GM12878 (cell line): ENCODE measurements around the gene RGMB. TPM values are rescaled to one million over a fixed set of nuclear protein-coding genes. Genes with fewer than 3 reads are reported as not detected.

Source experiments
- ATAC-seq: fragments of 200-7000 bp; cut with Tn5 transposase; 3 replicates; pipeline ENCODE4 v1.9.1; 2020; ENCODE audit warnings: mild to moderate bottlenecking, moderate library complexity
- BruUV-seq: library from RNA; stranded (reverse); fragments of 400-500 nt; replicated peaks from 2 replicates; lab custom pipeline; 2021; lab: Mats Ljungman, UMichigan
- CTCF ChIA-PET: fragments of 300-600 bp; sonication (Branson Sonifier 250); formaldehyde crosslinking; extraction: SDS; loops from one replicate; lab custom pipeline; 2021; ENCODE audit warnings: inconsistent platforms; lab: Yijun Ruan, JAX
- POLR2A ChIA-PET: fragments of 350-600 bp; formaldehyde crosslinking; extraction: SDS; loops from one replicate; lab custom pipeline; 2021; ENCODE audit warnings: inconsistent platforms; lab: Charles Lee
- RAD21 ChIA-PET: fragments of 300-600 bp; sonication (Branson Sonifier 250); formaldehyde crosslinking; loops from one replicate; lab custom pipeline; 2023; ENCODE audit warnings: antibody characterized with exemption; ENCODE audit not compliant: unreplicated experiment; lab: Charles Lee
- SMC1A ChIA-PET: fragments of 300-600 bp; sonication (Branson Sonifier 250); formaldehyde crosslinking; loops from one replicate; lab custom pipeline; 2023; ENCODE audit not compliant: unreplicated experiment, uncharacterized antibody; lab: Charles Lee
- DNase-seq: peaks from one replicate; pipeline ENCODE4 v3.0.0-alpha.2; 2011; ENCODE audit warnings: low read depth, low spot score
- FAIRE-seq: peaks from 3 replicates; lab custom pipeline; 2011; peaks lifted over from hg19 to GRCh38; lab: Jason Lieb, UNC
- H2AFZ ChIP-seq: 2 replicates; pipeline ENCODE4 v1.6.0; 2011; ENCODE audit warnings: low read depth, low read length, control low read depth; ENCODE audit not compliant: control insufficient read depth
- H3K27ac ChIP-seq: 2 replicates; pipeline ENCODE4 v1.5.1; 2011; ENCODE audit warnings: control low read depth; ENCODE audit not compliant: control insufficient read depth, insufficient read depth
- H3K27me3 ChIP-seq, 2 experiments: replicated peaks in 1 of 2; 2 replicates each; pipeline versions ENCODE4 v1.6.0 to v1.6.1; 2011; ENCODE audit warnings: low read length in 1 of 2; ENCODE audit not compliant: control insufficient read depth in 2 of 2, insufficient read depth in 2 of 2
- H3K36me3 ChIP-seq, 2 experiments: 2 replicates each; pipeline ENCODE4 v1.5.1; 2011; ENCODE audit warnings: low read length in 1 of 2; ENCODE audit not compliant: control insufficient read depth in 2 of 2, insufficient read depth in 2 of 2
- H3K4me1 ChIP-seq: 2 replicates; pipeline ENCODE4 v1.6.1; 2011; ENCODE audit warnings: mild to moderate bottlenecking, low read length, moderate library complexity, mixed read lengths; ENCODE audit not compliant: control insufficient read depth, insufficient read depth
- H3K4me2 ChIP-seq: 2 replicates; pipeline ENCODE4 v1.6.0; 2011; ENCODE audit warnings: control low read depth; ENCODE audit not compliant: control insufficient read depth, insufficient read depth
- H3K4me3 ChIP-seq: fragments of 200-600 bp; sonication (generic); 2 replicates; pipeline ENCODE4 v1.5.1; 2016
- H3K79me2 ChIP-seq: 2 replicates; pipeline ENCODE4 v1.6.0; 2011; ENCODE audit warnings: low read length; ENCODE audit not compliant: control insufficient read depth, insufficient read depth
- H3K9ac ChIP-seq: 2 replicates; pipeline ENCODE4 v1.8.0; 2011; ENCODE audit warnings: low read length, control low read depth, mixed read lengths; ENCODE audit not compliant: control insufficient read depth, insufficient read depth
- H3K9me3 ChIP-seq: replicated peaks from 3 replicates; pipeline ENCODE4 v1.5.1; 2011; ENCODE audit warnings: mild to moderate bottlenecking, low read length; ENCODE audit not compliant: control insufficient read depth, insufficient read depth
- H4K20me1 ChIP-seq: 2 replicates; pipeline ENCODE4 v1.6.0; 2011; ENCODE audit not compliant: control insufficient read depth, insufficient read depth
- BCLAF1 ChIP-seq: fragments of 450-650 bp; IDR thresholded peaks from 2 replicates; pipeline ENCODE4 v1.6.1; 2017; ENCODE audit warnings: antibody characterized with exemption, mild to moderate bottlenecking, moderate library complexity
- BMI1 ChIP-seq: fragments of 450-650 bp; IDR thresholded peaks from 2 replicates; pipeline ENCODE4 v1.6.1; 2016; ENCODE audit warnings: mild to moderate bottlenecking, moderate library complexity, borderline replicate concordance
- EGR1 ChIP-seq, 2 experiments: IDR thresholded peaks; 1 replicate in 1 of 2; 2 replicates in 1 of 2; pipeline ENCODE4 v1.6.1; 2011 to 2012; ENCODE audit warnings: low read depth in 2 of 2, low read length in 2 of 2, borderline replicate concordance in 1 of 2, mild to moderate bottlenecking in 1 of 2, moderate library complexity in 1 of 2
- HDGF ChIP-seq: fragments of 450-650 bp; IDR thresholded peaks from 2 replicates; pipeline ENCODE4 v1.6.1; 2016; ENCODE audit warnings: antibody characterized with exemption
- IRF4 ChIP-seq: IDR thresholded peaks from 2 replicates; pipeline ENCODE4 v1.6.1; 2011; ENCODE audit warnings: low read depth, low read length
- JUNB ChIP-seq: IDR thresholded peaks from 2 replicates; pipeline ENCODE4 v1.6.1; 2016; ENCODE audit warnings: antibody characterized with exemption, mild to moderate bottlenecking
- NR2C2 ChIP-seq: IDR thresholded peaks from 2 replicates; pipeline ENCODE4 v1.6.1; 2011; ENCODE audit warnings: borderline replicate concordance, low read depth; ENCODE audit not compliant: control insufficient read depth, insufficient read length
- POLR2A ChIP-seq: IDR thresholded peaks from 2 replicates; pipeline ENCODE4 v1.6.1; 2011; ENCODE audit warnings: low read depth, mild to moderate bottlenecking, low read length
- POU2F2 ChIP-seq: IDR thresholded peaks from 3 replicates; pipeline ENCODE4 v1.6.1; 2011; ENCODE audit warnings: low read depth, mild to moderate bottlenecking, low read length, borderline replicate concordance
- RAD21 ChIP-seq: IDR thresholded peaks from 2 replicates; pipeline ENCODE4 v1.6.1; 2011; ENCODE audit warnings: mild to moderate bottlenecking, low read depth, low read length, moderate library complexity; ENCODE audit not compliant: insufficient read depth
- RELA ChIP-seq: fragments of 450-650 bp; IDR thresholded peaks from 2 replicates; pipeline ENCODE4 v1.8.0; 2014; ENCODE audit warnings: borderline replicate concordance; ENCODE audit not compliant: partially characterized antibody
- ZBTB33 ChIP-seq: fragments of 450-650 bp; IDR thresholded peaks from 2 replicates; pipeline ENCODE4 v1.6.1; 2017; ENCODE audit warnings: mild to moderate bottlenecking
- ZNF24 ChIP-seq: fragments of 450-650 bp; IDR thresholded peaks from 2 replicates; pipeline ENCODE4 v1.6.1; 2017; ENCODE audit warnings: antibody characterized with exemption, mild to moderate bottlenecking
- ZNF384 ChIP-seq: IDR thresholded peaks from 2 replicates; pipeline ENCODE4 v1.6.1; 2012; ENCODE audit warnings: low read depth, mild to moderate bottlenecking, low read length, improper control_type of control experiment, borderline replicate concordance
- ZNF592 ChIP-seq: fragments of 450-650 bp; IDR thresholded peaks from 2 replicates; pipeline ENCODE4 v1.6.1; 2017; ENCODE audit warnings: mild to moderate bottlenecking, moderate library complexity
- WGBS: methylation state at CpG from one replicate; pipeline ENCODE4 v1.1.6; 2016; ENCODE audit warnings: low lambda C conversion rate; ENCODE audit not compliant: insufficient replicate concordance, insufficient coverage; ENCODE audit errors: missing lambda C conversion rate; 5-methylcytosine and 5-hydroxymethylcytosine counted together
- in situ Hi-C: fragments of 300-500 bp; cut with MboI; formaldehyde crosslinking; loops from 9 replicates; pipeline ENCODE4 v1.14.3; 2018; ENCODE audit warnings: mixed read lengths
- intact Hi-C: fragments of 100-400 bp; cut with micrococcal nuclease; formaldehyde crosslinking; loops from one replicate; pipeline ENCODE4 v1.14.2; 2022; ENCODE audit not compliant: unreplicated experiment
- polyA plus RNA-seq, 11 experiments: library from polyadenylated mRNA; depleted of rRNA in 4 of 11; unstranded in 6 of 11; stranded (reverse) in 5 of 11; fragments of >200 nt; fragmentation: Nextera tagmentation in 4 of 11; fragmentation: Illumina TruSeq in 1 of 11; extraction: Ambion mirVana in 4 of 11; extraction: Trizol in 1 of 11; gene quantifications; 1 replicate in 1 of 11; 2 replicates in 10 of 11; pipeline versions ENCODE4 v1.2.1 to v1.2.3, GENCODE V29; 2011 to 2016; ENCODE audit warnings: inconsistent platforms in 2 of 11, missing spikeins in 2 of 11, low read depth in 1 of 11
- total RNA-seq, 4 experiments: library from RNA; depleted of rRNA in 3 of 4; stranded (reverse); fragments of >200 nt in 3 of 4; fragmentation: Illumina TruSeq in 1 of 4; extraction: Trizol in 1 of 4; gene quantifications; 2 replicates each; pipeline versions ENCODE4 v1.2.1 to v1.2.3, GENCODE V29; 2013 to 2021

The RGMB gene
- total and polyA plus RNA-seq, 10 of the 15 experiments (the other 5 are each of a cell fraction or from before 2014, with no cell fraction given), result 1.3 to 15.3 (median 7.4) TPM

- SMC1A ChIA-PET, result no interaction called here
- RAD21 ChIA-PET, result no interaction called here
- FAIRE-seq (no peak), ATAC-seq (no peak), DNase-seq (no peak)
- in situ Hi-C loops, result no loop called here
- Histone ChIP-seq H4K20me1 (no peaks in the 10 kb centered on the region), H3K36me3 (no peaks in the 10 kb centered on the region), H3K4me1 (no peaks in the 10 kb centered on the region), H3K9me3 (no peaks in the 10 kb centered on the region), H3K27me3 (peaks cover 3 to 12% of the 10 kb centered on the region in 2 experiments; a peak in 3 of 4 replicates), H3K27ac (no peak overlapping the region), H3K4me2 (no peak overlapping the region), H3K9ac (no peak overlapping the region), H2AFZ (no peak overlapping the region), H3K4me3 (no peak overlapping the region), H3K79me2 (no peaks in the 10 kb centered on the region)
- POLR2A ChIA-PET, result no interaction called here
- WGBS, result 30% methylated on average over 4 of the region's 4 CpGs
- CTCF ChIA-PET, result no interaction called here
- no TSS peak for BruUV-seq
- intact Hi-C loops, result loop anchor here (5.0 kb wide), 2 partner anchors 1229 to 1469 kb away; no protein-coding TSS in a partner anchor
- no peak for TF ChIP-seq ZNF24
- no peak for TF ChIP-seq HDGF
- TF ChIP-seq BMI1, result no peak
- no peak for TF ChIP-seq ZBTB33
- TF ChIP-seq POU2F2, result no peak
- TF ChIP-seq JUNB, result no peak
- TF ChIP-seq RELA, result no peak
- TF ChIP-seq BCLAF1, result no peak
- TF ChIP-seq EGR1 (IDR thresholded peaks at IDR 0.05; ENCODE audit: borderline replicate concordance in 1 of 2, low read depth in 2 of 2, low read length in 2 of 2), result no peak
- no peak for TF ChIP-seq RAD21
- no peak for TF ChIP-seq POLR2A
- no peak for TF ChIP-seq ZNF592
- TF ChIP-seq ZNF384, result no peak
- no peak for TF ChIP-seq IRF4
- no peak for TF ChIP-seq NR2C2
Observed at GRCh38 chr5:98765815-98766214, 7.6 kb upstream of the RGMB start.
